Esophagus muscularis mucosa (tissue), 4 donors: Measurements from ENCODE around the gene JSRP1. TPM values are rescaled to one million over a fixed set of nuclear protein-coding genes. Genes with fewer than 3 reads are reported as not detected.

Source experiments
- DNase-seq: peaks from one replicate; pipeline ENCODE4 v3.0.0-alpha.2; 2017; ENCODE audit errors: extremely low spot score
- H3K27ac ChIP-seq, 4 donors: fragments of 200-600 bp; sonication (generic); replicated peaks in 1 of 4; 1 replicate in 3 of 4; 2 replicates in 1 of 4; pipeline ENCODE4 v1.5.1; 2016 to 2019; ENCODE audit warnings: mild to moderate bottlenecking in 1 of 4
- H3K27me3 ChIP-seq, 4 donors: fragments of 200-600 bp; sonication (generic); one replicate each; pipeline versions ENCODE4 v1.5.1 to v1.6.0; 2016 to 2019
- H3K36me3 ChIP-seq, 4 donors: fragments of 200-600 bp; sonication (generic); one replicate each; pipeline ENCODE4 v1.5.1; 2016 to 2019
- H3K4me1 ChIP-seq, 4 donors: fragments of 200-600 bp; sonication (generic); one replicate each; pipeline ENCODE4 v1.5.1; 2016 to 2019
- H3K4me3 ChIP-seq, 4 donors: fragments of 200-600 bp; sonication (generic); 1 replicate in 2 of 4; 2 replicates in 2 of 4; pipeline ENCODE4 v1.5.1; 2016 to 2019; ENCODE audit warnings: mild to moderate bottlenecking in 4 of 4, moderate library complexity in 1 of 4
- H3K9me3 ChIP-seq, 4 donors: fragments of 200-600 bp; sonication (generic); 1 replicate in 3 of 4; 2 replicates in 1 of 4; pipeline ENCODE4 v1.5.1; 2016 to 2019
- EP300 ChIP-seq: sonication (generic); formaldehyde crosslinking; IDR thresholded peaks from one replicate; pipeline ENCODE4 v1.6.1; 2017; ENCODE audit warnings: antibody characterized with exemption
- POLR2A ChIP-seq: fragments of 450-650 bp; IDR thresholded peaks from one replicate; pipeline ENCODE4 v1.6.1; 2017; ENCODE audit warnings: antibody characterized with exemption, moderate library complexity, mild to moderate bottlenecking, low read depth
- POLR2AphosphoS5 ChIP-seq, 2 donors: sonication (generic); formaldehyde crosslinking; IDR thresholded peaks; one replicate each; pipeline ENCODE4 v1.6.1; 2017; ENCODE audit warnings: antibody characterized with exemption in 2 of 2
- WGBS: methylation state at CpG from one replicate; pipeline ENCODE4 v1.1.5; 2018; 5-methylcytosine and 5-hydroxymethylcytosine counted together
- intact Hi-C: fragments of 100-400 bp; cut with DNase I; formaldehyde crosslinking; loops from one replicate; pipeline ENCODE4 v1.15.1; 2023
- total RNA-seq, 4 donors: library from RNA; depleted of rRNA; stranded (reverse); fragments of >200 nt; gene quantifications; one replicate each; pipeline versions ENCODE4 v1.1.0 to v1.2.1, GENCODE V29; 2016
- TF ChIP-seq, protein P1 (sequence below), 3 experiments: fragments of 200-600 bp in 2 of 3; fragments of 450-650 bp in 1 of 3; sonication (generic) in 2 of 3; IDR thresholded peaks; one replicate each; pipeline ENCODE4 v1.5.1; 2017 to 2019; ENCODE audit warnings: antibody characterized with exemption in 3 of 3, mild to moderate bottlenecking in 2 of 3, moderate library complexity in 1 of 3

The JSRP1 gene
- total RNA-seq, 4 donors from 2014 or later = not detected

- peak overlapping the region in 3 of 4 donors; percentile 9 to 39 (median 31) for H3K4me3 ChIP-seq
- no peak overlapping the region for H3K27ac ChIP-seq
- intact Hi-C loops = no loop called here
- DNase-seq = no peak
- TF ChIP-seq POLR2A (no peak), EP300 (no peak), POLR2AphosphoS5 (IDR thresholded peaks at IDR 0.05) (no peak)
- TF ChIP-seq, protein P1, sequence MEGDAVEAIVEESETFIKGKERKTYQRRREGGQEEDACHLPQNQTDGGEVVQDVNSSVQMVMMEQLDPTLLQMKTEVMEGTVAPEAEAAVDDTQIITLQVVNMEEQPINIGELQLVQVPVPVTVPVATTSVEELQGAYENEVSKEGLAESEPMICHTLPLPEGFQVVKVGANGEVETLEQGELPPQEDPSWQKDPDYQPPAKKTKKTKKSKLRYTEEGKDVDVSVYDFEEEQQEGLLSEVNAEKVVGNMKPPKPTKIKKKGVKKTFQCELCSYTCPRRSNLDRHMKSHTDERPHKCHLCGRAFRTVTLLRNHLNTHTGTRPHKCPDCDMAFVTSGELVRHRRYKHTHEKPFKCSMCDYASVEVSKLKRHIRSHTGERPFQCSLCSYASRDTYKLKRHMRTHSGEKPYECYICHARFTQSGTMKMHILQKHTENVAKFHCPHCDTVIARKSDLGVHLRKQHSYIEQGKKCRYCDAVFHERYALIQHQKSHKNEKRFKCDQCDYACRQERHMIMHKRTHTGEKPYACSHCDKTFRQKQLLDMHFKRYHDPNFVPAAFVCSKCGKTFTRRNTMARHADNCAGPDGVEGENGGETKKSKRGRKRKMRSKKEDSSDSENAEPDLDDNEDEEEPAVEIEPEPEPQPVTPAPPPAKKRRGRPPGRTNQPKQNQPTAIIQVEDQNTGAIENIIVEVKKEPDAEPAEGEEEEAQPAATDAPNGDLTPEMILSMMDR (IDR thresholded peaks at IDR 0.05) = no peak
- peaks cover 0 to 10% (median 7%) of the 10 kb centered on the region in 4 donors for H3K36me3 ChIP-seq
- WGBS = 27% methylated on average over 21 of the region's 77 CpGs
- H3K27me3 ChIP-seq = peaks cover 11 to 60% (median 38%) of the 10 kb centered on the region in 4 donors
- no peaks in the 10 kb centered on the region for H3K9me3 ChIP-seq
- peaks cover 35 to 50% (median 44%) of the 10 kb centered on the region in 4 donors for H3K4me1 ChIP-seq
Observed at GRCh38 chr19:2253106-2254063, 2.8 kb downstream of the JSRP1 start.

GRCh38 chr19:2252797-2253105, 3.5 kb downstream of the JSRP1 start:
- Histone ChIP-seq H3K4me3 (peak overlapping the region in 3 of 4 donors; percentile 9 to 39 (median 31)), H3K9me3 (no peaks in the 10 kb centered on the region), H3K27me3 (peaks cover 11 to 60% (median 38%) of the 10 kb centered on the region in 4 donors), H3K36me3 (peaks cover 0 to 17% (median 13%) of the 10 kb centered on the region in 4 donors), H3K4me1 (peaks cover 35 to 50% (median 44%) of the 10 kb centered on the region in 4 donors), H3K27ac (no peak overlapping the region)
- TF ChIP-seq POLR2AphosphoS5 (IDR thresholded peaks at IDR 0.05) (no peak), EP300 (no peak), POLR2A (no peak)
- TF ChIP-seq, protein P1 (IDR thresholded peaks at IDR 0.05) = no peak
- intact Hi-C loops = no loop called here
- 15% methylated on average over 8 of the region's 18 CpGs for WGBS
- DNase-seq = no peak

DNA sequence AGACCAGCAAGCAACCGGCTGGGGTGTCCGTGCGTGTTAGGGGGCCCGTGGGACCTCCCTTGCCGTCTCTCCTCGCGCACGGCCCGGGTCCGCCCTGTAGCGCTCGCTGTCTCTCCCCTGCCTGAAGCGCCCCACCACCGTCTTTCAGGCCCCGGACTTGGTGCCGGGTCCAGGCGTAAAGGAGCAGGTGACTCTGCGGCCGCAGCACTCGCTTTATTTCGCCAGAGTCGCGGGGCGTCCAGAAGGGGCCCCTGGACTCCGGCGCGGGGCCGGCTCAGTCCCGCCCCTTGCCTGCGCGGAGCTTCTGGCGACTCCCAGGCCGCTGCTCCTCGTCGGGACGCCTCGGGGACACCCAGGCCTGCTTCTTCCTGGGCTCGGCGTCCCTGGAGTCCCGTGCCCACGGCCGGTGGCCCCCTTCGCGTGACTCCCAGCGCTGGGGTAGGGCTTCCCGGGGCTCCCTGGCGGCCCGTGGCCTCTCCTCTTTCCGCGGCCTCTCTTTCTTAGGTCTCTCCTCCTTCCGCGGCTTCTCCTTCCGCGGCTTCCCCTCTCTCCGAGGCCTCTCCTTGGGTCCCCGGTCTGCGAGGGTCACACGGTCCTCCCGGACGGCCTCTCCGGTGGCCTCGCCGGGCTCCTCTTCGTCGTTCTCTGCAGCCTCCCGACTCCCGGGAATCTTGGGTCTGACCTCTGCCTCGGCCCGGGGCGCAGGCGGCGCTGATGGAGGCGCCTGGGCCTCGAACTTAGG, 4.0 kb downstream of the JSRP1 start:
- H3K4me3 ChIP-seq = peak overlapping the region; percentile 24 to 39 (median 28)
- intact Hi-C loops = no loop called here
- H3K4me1 ChIP-seq = peaks cover 35 to 52% (median 45%) of the 10 kb centered on the region in 4 donors

More for the DNA sequence above, 4.0 kb downstream of the JSRP1 start:
- H3K27me3 ChIP-seq = peaks cover 11 to 60% (median 38%) of the 10 kb centered on the region in 4 donors
- H3K9me3 ChIP-seq = no peaks in the 10 kb centered on the region
- TF ChIP-seq POLR2A (no peak), EP300 (no peak), POLR2AphosphoS5 (IDR thresholded peaks at IDR 0.05) (no peak)
- TF ChIP-seq, protein P1 (IDR thresholded peaks at IDR 0.05) = no peak
- H3K27ac ChIP-seq = no peak overlapping the region
- H3K36me3 ChIP-seq = peaks cover 0 to 22% (median 19%) of the 10 kb centered on the region in 4 donors
- WGBS = 19% methylated on average over 22 of the region's 74 CpGs
- no peak for DNase-seq
